MCF 10A (cell line): Measurements from ENCODE around the gene PROZ. TPM values are rescaled to one million over a fixed set of nuclear protein-coding genes. Genes with fewer than 3 reads are reported as not detected.

Source experiments
- BruUV-seq: library from RNA; stranded (reverse); fragments of 400-500 nt; replicated peaks from 2 replicates; lab custom pipeline; 2021; lab: Mats Ljungman, UMichigan
- CTCF ChIA-PET: fragments of 300-600 bp; sonication (Branson Sonifier 250); formaldehyde crosslinking; extraction: SDS; loops from one replicate; lab custom pipeline; 2021; ENCODE audit warnings: antibody characterized with exemption, inconsistent platforms; lab: Yijun Ruan, JAX
- POLR2A ChIA-PET: fragments of 300-600, 350-650 bp; sonication (Branson Sonifier 250); formaldehyde crosslinking; extraction: SDS; loops from one replicate; lab custom pipeline; 2020; ENCODE audit warnings: antibody characterized with exemption, inconsistent platforms; lab: Yijun Ruan, JAX
- DNase-seq: peaks from one replicate; pipeline ENCODE4 v3.0.0-alpha.2; 2018; ENCODE audit not compliant: unreplicated experiment
- H3K27ac Mint-ChIP-seq: one replicate; pipeline ENCODE4 v1.8.0; 2022; ENCODE audit warnings: mild to moderate bottlenecking, low read depth, mixed read lengths; ENCODE audit not compliant: unreplicated experiment
- H3K27me3 Mint-ChIP-seq: one replicate; pipeline ENCODE4 v1.8.0; 2022; ENCODE audit warnings: mixed read lengths; ENCODE audit not compliant: insufficient read depth, unreplicated experiment
- H3K36me3 Mint-ChIP-seq: one replicate; pipeline ENCODE4 v1.8.0; 2022; ENCODE audit warnings: mild to moderate bottlenecking, moderate library complexity, mixed read lengths; ENCODE audit not compliant: insufficient read depth, unreplicated experiment
- H3K4me1 Mint-ChIP-seq: one replicate; pipeline ENCODE4 v1.8.0; 2022; ENCODE audit warnings: mixed read lengths; ENCODE audit not compliant: insufficient read depth, unreplicated experiment
- H3K4me3 Mint-ChIP-seq: one replicate; pipeline ENCODE4 v1.8.0; 2022; ENCODE audit warnings: mild to moderate bottlenecking, moderate library complexity, mixed read lengths; ENCODE audit not compliant: unreplicated experiment
- H3K9me3 Mint-ChIP-seq: one replicate; pipeline ENCODE4 v1.8.0; 2022; ENCODE audit warnings: mixed read lengths; ENCODE audit not compliant: unreplicated experiment
- intact Hi-C: fragments of 100-400 bp; cut with micrococcal nuclease; formaldehyde crosslinking; loops from 2 replicates; pipeline ENCODE4 v1.14.1; 2022
- total RNA-seq: library from RNA; stranded (reverse); gene quantifications from 2 replicates; pipeline ENCODE4 v1.2.3, GENCODE V29; 2022
- TF ChIP-seq, protein P1 (sequence below): fragments of 200-600 bp; IDR thresholded peaks from one replicate; pipeline ENCODE4 v1.8.0; 2022; ENCODE audit warnings: antibody characterized with exemption, mild to moderate bottlenecking; ENCODE audit not compliant: unreplicated experiment

PROZ gene
- total RNA-seq, 1 experiment from 2014 or later = not detected

DNA sequence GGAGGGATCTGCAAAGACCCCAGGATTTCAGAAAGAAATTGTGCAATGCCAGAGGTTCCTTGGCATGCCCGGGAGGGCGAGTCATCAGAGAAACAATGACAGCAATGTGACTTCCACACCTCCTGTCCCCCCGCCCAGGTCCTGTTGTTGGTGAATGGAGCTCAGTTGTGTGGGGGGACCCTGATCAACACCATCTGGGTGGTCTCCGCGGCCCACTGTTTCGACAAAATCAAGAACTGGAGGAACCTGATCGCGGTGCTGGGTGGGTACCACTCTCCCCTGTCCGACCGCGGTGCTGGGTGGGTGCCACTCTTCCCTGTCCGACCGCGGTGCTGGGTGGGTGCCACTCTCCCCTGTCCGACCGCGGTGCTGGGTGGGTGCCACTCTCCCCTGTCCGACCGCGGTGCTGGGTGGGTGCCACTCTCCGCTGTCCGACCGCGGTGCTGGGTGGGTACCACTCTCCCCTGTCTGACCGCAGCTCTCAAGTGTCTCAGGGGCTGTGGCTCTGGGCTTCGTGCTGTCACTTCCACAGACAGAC is 41.0 kb upstream of the PROZ start:
- ChIA-PET POLR2A (no interaction called here), CTCF (no interaction called here)
- no peaks in the 10 kb centered on the region for H3K9me3 Mint-ChIP-seq
- H3K27ac Mint-ChIP-seq = no peak overlapping the region
- BruUV-seq = no TSS peak
- DNase-seq = no peak
- H3K4me3 Mint-ChIP-seq = no peak overlapping the region
- intact Hi-C loops = no loop called here
- H3K4me1 Mint-ChIP-seq = no peaks in the 10 kb centered on the region
- no peaks in the 10 kb centered on the region for H3K27me3 Mint-ChIP-seq
- TF ChIP-seq, protein P1, sequence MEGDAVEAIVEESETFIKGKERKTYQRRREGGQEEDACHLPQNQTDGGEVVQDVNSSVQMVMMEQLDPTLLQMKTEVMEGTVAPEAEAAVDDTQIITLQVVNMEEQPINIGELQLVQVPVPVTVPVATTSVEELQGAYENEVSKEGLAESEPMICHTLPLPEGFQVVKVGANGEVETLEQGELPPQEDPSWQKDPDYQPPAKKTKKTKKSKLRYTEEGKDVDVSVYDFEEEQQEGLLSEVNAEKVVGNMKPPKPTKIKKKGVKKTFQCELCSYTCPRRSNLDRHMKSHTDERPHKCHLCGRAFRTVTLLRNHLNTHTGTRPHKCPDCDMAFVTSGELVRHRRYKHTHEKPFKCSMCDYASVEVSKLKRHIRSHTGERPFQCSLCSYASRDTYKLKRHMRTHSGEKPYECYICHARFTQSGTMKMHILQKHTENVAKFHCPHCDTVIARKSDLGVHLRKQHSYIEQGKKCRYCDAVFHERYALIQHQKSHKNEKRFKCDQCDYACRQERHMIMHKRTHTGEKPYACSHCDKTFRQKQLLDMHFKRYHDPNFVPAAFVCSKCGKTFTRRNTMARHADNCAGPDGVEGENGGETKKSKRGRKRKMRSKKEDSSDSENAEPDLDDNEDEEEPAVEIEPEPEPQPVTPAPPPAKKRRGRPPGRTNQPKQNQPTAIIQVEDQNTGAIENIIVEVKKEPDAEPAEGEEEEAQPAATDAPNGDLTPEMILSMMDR = no peak
- no peaks in the 10 kb centered on the region for H3K36me3 Mint-ChIP-seq

DNA sequence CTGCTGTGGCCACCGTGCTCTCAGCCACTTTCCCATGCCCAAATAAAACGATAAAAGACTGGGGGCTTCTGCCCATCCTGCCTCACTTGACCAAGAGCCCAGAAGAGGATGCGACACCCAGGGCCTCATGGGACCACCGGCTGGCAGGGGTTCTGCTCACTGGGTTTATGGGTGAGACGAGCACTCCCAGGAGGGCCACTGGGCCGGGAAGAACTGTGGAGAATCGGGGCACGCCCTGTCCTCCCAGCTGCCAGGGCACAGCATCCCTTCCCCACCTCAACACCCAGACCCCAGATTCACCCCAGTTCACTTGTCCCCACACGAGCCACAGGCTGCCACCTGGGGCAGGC is 40.6 kb upstream of the PROZ start:
- intact Hi-C loops = no loop called here
- ChIA-PET POLR2A (no interaction called here), CTCF (no interaction called here)
- Mint-ChIP-seq H3K27me3 (no peaks in the 10 kb centered on the region), H3K4me3 (no peak overlapping the region), H3K27ac (no peak overlapping the region), H3K36me3 (peaks cover 3% of the 10 kb centered on the region), H3K4me1 (no peaks in the 10 kb centered on the region), H3K9me3 (no peaks in the 10 kb centered on the region)
- TF ChIP-seq, protein P1 = no peak
- DNase-seq = no peak
- no TSS peak for BruUV-seq

DNA sequence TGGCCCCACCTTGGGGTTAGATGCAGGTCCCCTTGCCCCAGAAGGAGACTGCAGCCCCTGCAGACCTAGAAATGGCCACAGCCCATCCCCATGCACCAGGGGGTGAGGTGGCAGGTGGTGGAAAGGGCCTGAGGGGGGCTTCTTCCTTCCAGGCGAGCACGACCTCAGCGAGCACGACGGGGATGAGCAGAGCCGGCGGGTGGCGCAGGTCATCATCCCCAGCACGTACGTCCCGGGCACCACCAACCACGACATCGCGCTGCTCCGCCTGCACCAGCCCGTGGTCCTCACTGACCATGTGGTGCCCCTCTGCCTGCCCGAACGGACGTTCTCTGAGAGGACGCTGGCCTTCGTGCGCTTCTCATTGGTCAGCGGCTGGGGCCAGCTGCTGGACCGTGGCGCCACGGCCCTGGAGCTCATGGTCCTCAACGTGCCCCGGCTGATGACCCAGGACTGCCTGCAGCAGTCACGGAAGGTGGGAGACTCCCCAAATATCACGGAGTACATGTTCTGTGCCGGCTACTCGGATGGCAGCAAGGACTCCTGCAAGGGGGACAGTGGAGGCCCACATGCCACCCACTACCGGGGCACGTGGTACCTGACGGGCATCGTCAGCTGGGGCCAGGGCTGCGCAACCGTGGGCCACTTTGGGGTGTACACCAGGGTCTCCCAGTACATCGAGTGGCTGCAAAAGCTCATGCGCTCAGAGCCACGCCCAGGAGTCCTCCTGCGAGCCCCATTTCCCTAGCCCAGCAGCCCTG is 40.0 kb upstream of the PROZ start:
- Mint-ChIP-seq H3K27me3 (no peaks in the 10 kb centered on the region), H3K27ac (no peak overlapping the region), H3K36me3 (peaks cover 6% of the 10 kb centered on the region), H3K4me3 (no peak overlapping the region), H3K9me3 (no peaks in the 10 kb centered on the region), H3K4me1 (no peaks in the 10 kb centered on the region)
- TF ChIP-seq, protein P1 = no peak
- CTCF ChIA-PET = interaction anchor here (0.7 to 0.8 kb wide), 2 partner anchors 19 to 28 kb away, joined by 3 to 4 read pairs; no protein-coding TSS in a partner anchor
- no TSS peak for BruUV-seq
- DNase-seq = no peak
- POLR2A ChIA-PET = no interaction called here
- intact Hi-C loops = no loop called here

DNA sequence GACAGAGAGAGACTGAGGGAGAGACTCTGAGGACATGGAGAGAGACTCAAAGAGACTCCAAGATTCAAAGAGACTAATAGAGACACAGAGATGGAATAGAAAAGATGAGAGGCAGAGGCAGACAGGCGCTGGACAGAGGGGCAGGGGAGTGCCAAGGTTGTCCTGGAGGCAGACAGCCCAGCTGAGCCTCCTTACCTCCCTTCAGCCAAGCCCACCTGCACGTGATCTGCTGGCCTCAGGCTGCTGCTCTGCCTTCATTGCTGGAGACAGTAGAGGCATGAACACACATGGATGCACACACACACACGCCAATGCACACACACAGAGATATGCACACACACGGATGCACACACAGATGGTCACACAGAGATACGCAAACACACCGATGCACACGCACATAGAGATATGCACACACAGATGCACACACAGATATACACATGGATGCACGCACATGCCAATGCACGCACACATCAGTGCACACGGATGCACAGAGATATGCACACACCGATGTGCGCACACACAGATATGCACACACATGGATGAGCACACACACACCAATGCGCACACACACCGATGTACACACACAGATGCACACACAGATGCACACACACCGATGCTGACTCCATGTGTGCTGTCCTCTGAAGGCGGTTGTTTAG is 39.2 kb upstream of the PROZ start:
- POLR2A ChIA-PET = no interaction called here
- intact Hi-C loops = no loop called here
- CTCF ChIA-PET = interaction anchor here (0.7 to 0.8 kb wide), 2 partner anchors 18 to 29 kb away, joined by 3 to 4 read pairs; no protein-coding TSS in a partner anchor
- TF ChIP-seq, protein P1 = no peak
- Mint-ChIP-seq H3K4me1 (no peaks in the 10 kb centered on the region), H3K36me3 (peaks cover 6% of the 10 kb centered on the region), H3K9me3 (no peaks in the 10 kb centered on the region), H3K27me3 (no peaks in the 10 kb centered on the region), H3K4me3 (no peak overlapping the region), H3K27ac (no peak overlapping the region)
- no TSS peak for BruUV-seq
- no peak for DNase-seq
